ENCODE data around the gene ZNF506. TPM values are rescaled to one million over a fixed set of nuclear protein-coding genes. Genes with fewer than 3 reads are reported as not detected.

Gene ZNF506
- total RNA-seq, 1 donor from 2014 or later = 10.0 TPM

DNA sequence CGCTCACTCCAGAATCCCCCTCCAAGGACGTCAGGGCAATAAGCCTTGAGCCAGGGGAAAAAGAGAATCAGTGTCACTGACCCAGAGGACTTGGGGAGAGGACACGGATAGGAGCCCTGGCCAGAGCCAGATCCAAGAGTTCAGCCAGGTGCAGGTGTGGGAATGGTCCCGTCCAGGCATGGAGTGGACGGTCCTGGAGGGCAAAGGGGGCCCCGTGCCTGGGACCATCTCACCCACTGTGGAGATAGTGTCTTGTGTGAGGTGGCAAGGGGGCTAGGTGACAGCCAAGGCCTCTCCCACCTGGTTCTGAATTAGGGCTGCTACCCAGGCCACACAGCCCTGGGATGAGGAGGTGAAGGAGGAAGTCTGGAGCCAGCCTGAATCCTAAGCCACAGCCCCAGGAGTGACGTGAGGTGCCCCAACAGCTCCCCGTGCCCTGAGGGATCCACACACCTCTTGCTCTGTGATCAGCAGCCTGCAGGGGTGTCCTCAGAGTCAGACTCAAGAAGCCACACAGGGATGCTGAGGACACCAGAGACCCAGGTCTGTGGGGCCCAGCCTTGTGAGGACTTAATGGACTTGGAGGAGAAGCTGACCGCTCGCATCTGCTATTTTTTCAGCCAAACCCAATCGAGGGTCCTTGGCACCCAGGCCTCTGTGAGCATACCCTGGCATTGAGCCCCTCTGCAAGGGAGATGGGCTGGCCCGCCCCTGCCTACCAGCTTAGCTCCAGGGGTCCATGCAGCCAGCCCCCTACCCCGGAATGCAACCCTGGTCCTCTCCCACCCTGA lies 72.2 kb downstream of the ZNF506 start:
- Histone ChIP-seq H3K4me3 (no peak overlapping the region), H3K27ac (replicated peaks) (no peak overlapping the region), H3K36me3 (no peaks in the 10 kb centered on the region), H3K27me3 (ENCODE audit: low read depth) (peaks cover 9% of the 10 kb centered on the region), H3K4me1 (no peaks in the 10 kb centered on the region), H3K9me3 (replicated peaks) (no peaks in the 10 kb centered on the region)
- DNase-seq = no peak
- TF ChIP-seq, protein P1, sequence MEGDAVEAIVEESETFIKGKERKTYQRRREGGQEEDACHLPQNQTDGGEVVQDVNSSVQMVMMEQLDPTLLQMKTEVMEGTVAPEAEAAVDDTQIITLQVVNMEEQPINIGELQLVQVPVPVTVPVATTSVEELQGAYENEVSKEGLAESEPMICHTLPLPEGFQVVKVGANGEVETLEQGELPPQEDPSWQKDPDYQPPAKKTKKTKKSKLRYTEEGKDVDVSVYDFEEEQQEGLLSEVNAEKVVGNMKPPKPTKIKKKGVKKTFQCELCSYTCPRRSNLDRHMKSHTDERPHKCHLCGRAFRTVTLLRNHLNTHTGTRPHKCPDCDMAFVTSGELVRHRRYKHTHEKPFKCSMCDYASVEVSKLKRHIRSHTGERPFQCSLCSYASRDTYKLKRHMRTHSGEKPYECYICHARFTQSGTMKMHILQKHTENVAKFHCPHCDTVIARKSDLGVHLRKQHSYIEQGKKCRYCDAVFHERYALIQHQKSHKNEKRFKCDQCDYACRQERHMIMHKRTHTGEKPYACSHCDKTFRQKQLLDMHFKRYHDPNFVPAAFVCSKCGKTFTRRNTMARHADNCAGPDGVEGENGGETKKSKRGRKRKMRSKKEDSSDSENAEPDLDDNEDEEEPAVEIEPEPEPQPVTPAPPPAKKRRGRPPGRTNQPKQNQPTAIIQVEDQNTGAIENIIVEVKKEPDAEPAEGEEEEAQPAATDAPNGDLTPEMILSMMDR (IDR thresholded peaks at IDR 0.05; ENCODE audit: borderline replicate concordance) = no peak
- intact Hi-C loops (cut with micrococcal nuclease) = no loop called here

GRCh38 chr19:19748249-19748938 lies 73.2 kb downstream of the ZNF506 start:
- Histone ChIP-seq H3K9me3 (replicated peaks) (no peaks in the 10 kb centered on the region), H3K4me1 (no peaks in the 10 kb centered on the region), H3K36me3 (no peaks in the 10 kb centered on the region), H3K27ac (replicated peaks) (no peak overlapping the region), H3K27me3 (ENCODE audit: low read depth) (peaks cover 9% of the 10 kb centered on the region), H3K4me3 (no peak overlapping the region)
- intact Hi-C loops (cut with micrococcal nuclease) = no loop called here
- DNase-seq = no peak
- TF ChIP-seq, protein P1 (IDR thresholded peaks at IDR 0.05; ENCODE audit: borderline replicate concordance) = no peak

- H3K9me3 ChIP-seq (replicated peaks) = no peaks in the 10 kb centered on the region
- no peak for DNase-seq
- H3K27me3 ChIP-seq (ENCODE audit: low read depth) = peaks cover 11% of the 10 kb centered on the region
- no peaks in the 10 kb centered on the region for H3K4me1 ChIP-seq
- intact Hi-C loops (cut with micrococcal nuclease) = no loop called here
- H3K36me3 ChIP-seq = no peaks in the 10 kb centered on the region
- TF ChIP-seq, protein P1 (IDR thresholded peaks at IDR 0.05; ENCODE audit: borderline replicate concordance) = no peak
- H3K4me3 ChIP-seq = no peak overlapping the region
- H3K27ac ChIP-seq (replicated peaks) = no peak overlapping the region
Observed at GRCh38 chr19:19747357-19748220, 74.0 kb downstream of the ZNF506 start.

DNA sequence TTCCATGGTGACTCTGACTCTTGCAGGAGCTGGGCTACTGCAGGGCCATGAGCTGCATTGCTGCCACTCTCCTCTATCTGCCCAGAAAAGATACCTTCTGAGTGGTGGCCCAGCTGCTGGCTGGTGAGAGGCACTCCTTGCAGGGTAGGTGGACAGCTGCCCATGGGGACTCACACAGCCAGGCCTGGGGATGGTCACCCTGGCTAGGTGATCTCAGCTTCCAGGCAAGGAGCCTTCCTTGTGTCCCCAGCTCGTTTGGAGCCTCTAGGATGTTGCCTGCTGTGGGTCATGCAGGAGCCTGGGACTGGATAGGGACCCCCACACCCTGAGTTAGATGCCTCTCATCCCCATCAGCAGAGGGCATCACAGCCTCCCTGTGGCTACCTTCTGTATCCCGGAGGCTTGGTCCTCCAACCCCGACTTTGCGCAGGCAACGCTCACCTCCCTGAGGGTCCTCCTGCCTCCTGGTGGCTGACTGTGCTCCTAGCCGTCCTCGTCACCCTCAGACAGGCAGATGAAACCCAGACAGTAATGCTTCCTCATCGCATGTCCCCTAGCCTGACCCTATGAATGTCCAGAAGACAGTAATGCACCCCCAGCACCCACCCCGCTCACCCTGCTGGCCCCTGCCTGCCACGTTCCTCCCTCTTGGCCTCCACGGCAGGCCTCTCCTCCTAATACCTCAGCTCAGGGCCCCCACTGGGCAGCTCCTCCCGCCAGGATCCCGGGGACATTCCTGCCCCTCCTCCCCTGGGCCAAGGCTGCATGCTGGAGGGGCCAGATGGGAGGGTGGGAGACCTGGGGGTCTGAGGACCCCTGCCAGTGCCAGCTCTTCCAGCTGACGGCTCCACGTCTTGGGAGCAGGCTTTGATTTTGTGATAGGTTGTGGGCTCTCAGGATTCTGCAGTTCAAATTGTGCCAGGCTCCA lies 75.0 kb downstream of the ZNF506 start:
- Histone ChIP-seq H3K4me1 (no peaks in the 10 kb centered on the region), H3K27ac (replicated peaks) (no peak overlapping the region), H3K36me3 (no peaks in the 10 kb centered on the region), H3K27me3 (ENCODE audit: low read depth) (peaks cover 16% of the 10 kb centered on the region), H3K4me3 (no peak overlapping the region), H3K9me3 (replicated peaks) (no peaks in the 10 kb centered on the region)
- TF ChIP-seq, protein P1 (IDR thresholded peaks at IDR 0.05; ENCODE audit: borderline replicate concordance) = no peak
- intact Hi-C loops (cut with micrococcal nuclease) = no loop called here
- no peak for DNase-seq
